Measurements from ENCODE around the gene LRRTM4. TPM values are rescaled to one million over a fixed set of nuclear protein-coding genes. Genes with fewer than 3 reads are reported as not detected.

The LRRTM4 gene
- total and polyA plus RNA-seq, 2 experiments from 2014 or later = not detected

DNA sequence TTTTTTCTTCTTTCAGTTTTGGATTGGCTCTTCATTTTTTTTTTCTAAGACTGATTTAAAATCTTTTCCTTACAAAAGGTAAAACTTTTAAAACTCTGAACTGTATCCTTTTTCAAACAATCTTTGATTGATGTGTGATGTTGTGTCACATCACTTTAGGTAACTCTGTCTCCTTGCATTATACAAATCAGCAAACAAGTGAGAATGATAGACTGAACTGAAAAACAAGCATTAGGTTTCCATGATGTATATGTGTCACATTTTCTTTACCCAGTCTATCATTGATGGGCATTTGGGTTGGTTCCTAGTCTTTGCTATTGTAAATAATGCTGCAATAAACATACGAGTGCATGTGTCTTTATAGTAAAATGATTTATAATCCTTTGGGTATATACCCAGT, 655.7 kb downstream of the LRRTM4 start:
- TF ChIP-seq EZH2 (IDR thresholded peaks at IDR 0.05; ENCODE audit: insufficient read depth, poor library complexity, severe bottlenecking) (no peak), EZH2phosphoT487 (IDR thresholded peaks at IDR 0.05; ENCODE audit: insufficient read depth, low read depth) (no peak)
- H3K4me1 ChIP-seq (ENCODE audit: insufficient read depth) = no peaks in the 10 kb centered on the region
- H4K20me1 ChIP-seq (ENCODE audit: insufficient read depth) = no peaks in the 10 kb centered on the region
- no peak overlapping the region for H2AFZ ChIP-seq
- H3K9me2 ChIP-seq (ENCODE audit: insufficient read depth) = no peaks in the 10 kb centered on the region
- 8 to 16% methylated on average over 1 of the region's 1 CpG for WGBS, 2 experiments (ENCODE audit: low coverage in 1 of 2, low lambda C conversion rate in 2 of 2, missing lambda C conversion rate in 2 of 2)
- H3K79me2 ChIP-seq (ENCODE audit: insufficient read depth) = no peaks in the 10 kb centered on the region
- no peaks in the 10 kb centered on the region for H3K27me3 ChIP-seq (replicated peaks; ENCODE audit: insufficient read depth)
- H3K4me3 ChIP-seq = no peak overlapping the region
- no peaks in the 10 kb centered on the region for H3K9me3 ChIP-seq (ENCODE audit: low read depth)
- no peak overlapping the region for H3K4me2 ChIP-seq (ENCODE audit: unreplicated experiment)
- H3K27ac ChIP-seq = no peak overlapping the region
- H3K36me3 ChIP-seq (ENCODE audit: low read depth) = no peaks in the 10 kb centered on the region
- H3F3A ChIP-seq (ENCODE audit: insufficient read depth) = no peaks in the 10 kb centered on the region
- DNase-seq = no peak
- in situ Hi-C loops (cut with MboI) = no loop called here
- no peak overlapping the region for H3K9ac ChIP-seq

GRCh38 chr2:76862901-76863300, 659.3 kb downstream of the LRRTM4 start:
- Histone ChIP-seq H3K4me2 (ENCODE audit: unreplicated experiment) (no peak overlapping the region), H3K27ac (no peak overlapping the region), H2AFZ (no peak overlapping the region), H4K20me1 (ENCODE audit: insufficient read depth) (no peaks in the 10 kb centered on the region), H3K9me3 (ENCODE audit: low read depth) (no peaks in the 10 kb centered on the region), H3K9me2 (ENCODE audit: insufficient read depth) (no peaks in the 10 kb centered on the region), H3K79me2 (ENCODE audit: insufficient read depth) (no peaks in the 10 kb centered on the region), H3F3A (ENCODE audit: insufficient read depth) (no peaks in the 10 kb centered on the region), H3K36me3 (ENCODE audit: low read depth) (no peaks in the 10 kb centered on the region), H3K27me3 (replicated peaks; ENCODE audit: insufficient read depth) (no peaks in the 10 kb centered on the region), H3K4me1 (ENCODE audit: insufficient read depth) (no peaks in the 10 kb centered on the region), H3K9ac (no peak overlapping the region), H3K4me3 (no peak overlapping the region)
- WGBS, 2 experiments (ENCODE audit: low coverage in 1 of 2, low lambda C conversion rate in 2 of 2, missing lambda C conversion rate in 2 of 2) = 19 to 29% methylated on average over 3 of the region's 3 CpGs
- no peak for TF ChIP-seq EZH2 (IDR thresholded peaks at IDR 0.05; ENCODE audit: insufficient read depth, poor library complexity, severe bottlenecking)
- no peak for TF ChIP-seq EZH2phosphoT487 (IDR thresholded peaks at IDR 0.05; ENCODE audit: insufficient read depth, low read depth)
- in situ Hi-C loops (cut with MboI) = no loop called here
- DNase-seq = no peak

DNA sequence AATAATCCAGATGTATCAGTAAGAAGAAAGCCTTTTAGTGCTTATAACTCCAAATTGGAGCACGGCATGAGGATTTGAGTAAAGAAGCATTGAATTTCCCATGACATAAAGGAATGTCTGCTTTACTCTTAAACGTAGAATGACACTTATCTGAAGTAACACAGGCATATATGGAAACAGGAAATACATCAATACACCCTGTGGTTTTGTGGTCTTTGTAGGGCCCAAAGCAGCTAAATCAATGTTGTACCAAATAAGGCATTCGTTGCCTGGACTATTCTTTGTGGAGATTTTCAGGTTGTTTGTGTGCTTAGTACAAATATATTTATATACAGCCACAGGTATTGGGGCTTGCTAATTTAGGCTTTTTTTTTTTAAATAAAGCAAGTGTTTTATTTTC, 660.5 kb downstream of the LRRTM4 start:
- no peaks in the 10 kb centered on the region for H3F3A ChIP-seq (ENCODE audit: insufficient read depth)
- in situ Hi-C loops (cut with MboI) = no loop called here
- H3K9ac ChIP-seq = no peak overlapping the region
- no peaks in the 10 kb centered on the region for H3K79me2 ChIP-seq (ENCODE audit: insufficient read depth)
- no peak overlapping the region for H3K4me2 ChIP-seq (ENCODE audit: unreplicated experiment)
- no peaks in the 10 kb centered on the region for H3K9me2 ChIP-seq (ENCODE audit: insufficient read depth)
- TF ChIP-seq EZH2 (IDR thresholded peaks at IDR 0.05; ENCODE audit: insufficient read depth, poor library complexity, severe bottlenecking) = no peak
- TF ChIP-seq EZH2phosphoT487 (IDR thresholded peaks at IDR 0.05; ENCODE audit: insufficient read depth, low read depth) = no peak
- no peaks in the 10 kb centered on the region for H3K4me1 ChIP-seq (ENCODE audit: insufficient read depth)
- no peaks in the 10 kb centered on the region for H3K36me3 ChIP-seq (ENCODE audit: low read depth)
- no peaks in the 10 kb centered on the region for H4K20me1 ChIP-seq (ENCODE audit: insufficient read depth)
- no peak overlapping the region for H3K27ac ChIP-seq
- no peak overlapping the region for H3K4me3 ChIP-seq
- WGBS, 2 experiments (ENCODE audit: low coverage in 1 of 2, low lambda C conversion rate in 2 of 2, missing lambda C conversion rate in 2 of 2) = 8% methylated on average over 3 of the region's 3 CpGs
- H3K27me3 ChIP-seq (replicated peaks; ENCODE audit: insufficient read depth) = no peaks in the 10 kb centered on the region
- DNase-seq = no peak
- no peaks in the 10 kb centered on the region for H3K9me3 ChIP-seq (ENCODE audit: low read depth)
- H2AFZ ChIP-seq = no peak overlapping the region

DNA sequence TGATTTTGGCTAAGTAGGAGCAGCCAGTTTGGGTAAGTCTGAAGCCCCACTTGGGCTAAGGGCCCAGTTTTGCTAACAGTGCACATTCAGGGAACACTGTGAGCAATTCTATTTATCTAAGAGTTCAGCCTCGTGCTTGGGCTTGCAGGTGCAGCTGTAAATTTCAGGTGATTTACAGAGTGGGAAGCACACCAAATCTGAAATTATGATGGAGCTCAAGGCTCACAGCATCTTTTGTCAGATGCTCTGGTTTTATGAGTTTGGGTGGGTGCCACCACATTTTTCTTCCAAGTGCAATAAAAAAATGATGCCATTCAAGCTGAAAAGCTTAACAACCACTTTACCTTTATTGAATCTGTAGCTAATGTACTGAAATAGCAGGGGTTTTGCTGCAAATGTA, 671.2 kb downstream of the LRRTM4 start:
- Histone ChIP-seq H3K9me2 (ENCODE audit: insufficient read depth) (no peaks in the 10 kb centered on the region), H3K4me1 (ENCODE audit: insufficient read depth) (no peaks in the 10 kb centered on the region), H2AFZ (no peak overlapping the region), H3K4me2 (ENCODE audit: unreplicated experiment) (no peak overlapping the region), H3K27ac (no peak overlapping the region), H3K9ac (no peak overlapping the region), H3F3A (ENCODE audit: insufficient read depth) (no peaks in the 10 kb centered on the region), H3K79me2 (ENCODE audit: insufficient read depth) (no peaks in the 10 kb centered on the region), H4K20me1 (ENCODE audit: insufficient read depth) (no peaks in the 10 kb centered on the region), H3K9me3 (ENCODE audit: low read depth) (no peaks in the 10 kb centered on the region), H3K27me3 (replicated peaks; ENCODE audit: insufficient read depth) (no peaks in the 10 kb centered on the region), H3K4me3 (no peak overlapping the region), H3K36me3 (ENCODE audit: low read depth) (no peaks in the 10 kb centered on the region)
- no peak for DNase-seq
- in situ Hi-C loops (cut with MboI) = no loop called here
- no peak for TF ChIP-seq EZH2 (IDR thresholded peaks at IDR 0.05; ENCODE audit: insufficient read depth, poor library complexity, severe bottlenecking)
- no peak for TF ChIP-seq EZH2phosphoT487 (IDR thresholded peaks at IDR 0.05; ENCODE audit: insufficient read depth, low read depth)
- 12 to 14% methylated on average over 1 of the region's 1 CpG for whole genome bisulfite sequencing, 2 experiments (ENCODE audit: low coverage in 1 of 2, low lambda C conversion rate in 2 of 2, missing lambda C conversion rate in 2 of 2)

DNA sequence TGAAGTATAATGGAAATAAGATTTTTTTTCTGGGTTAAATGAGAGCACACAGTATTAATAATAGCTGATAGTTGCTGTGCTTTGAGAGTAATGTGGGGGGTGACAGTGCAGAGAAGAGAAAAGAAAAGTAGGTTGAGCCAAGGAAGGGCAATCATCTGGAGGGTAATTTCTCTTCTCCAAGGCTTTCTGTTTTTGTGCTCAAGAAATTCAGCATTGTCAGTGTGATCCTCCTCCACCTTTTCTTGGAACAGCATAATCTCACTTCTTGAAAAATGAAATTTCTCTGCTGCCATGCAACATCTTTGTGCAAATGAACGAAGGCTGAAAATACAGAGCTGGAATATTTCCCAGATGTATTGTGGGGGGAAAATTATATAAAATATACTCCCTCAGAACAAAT, 673.1 kb downstream of the LRRTM4 start:
- no peak for DNase-seq
- H3K9me2 ChIP-seq (ENCODE audit: insufficient read depth) = no peaks in the 10 kb centered on the region
- WGBS, 2 experiments (ENCODE audit: low coverage in 1 of 2, low lambda C conversion rate in 2 of 2, missing lambda C conversion rate in 2 of 2) = 2 to 6% methylated on average over 1 of the region's 1 CpG
- no peaks in the 10 kb centered on the region for H4K20me1 ChIP-seq (ENCODE audit: insufficient read depth)
- no peak overlapping the region for H3K9ac ChIP-seq
- H3K27ac ChIP-seq = no peak overlapping the region
- H3K4me2 ChIP-seq (ENCODE audit: unreplicated experiment) = no peak overlapping the region
- in situ Hi-C loops (cut with MboI) = no loop called here
- no peaks in the 10 kb centered on the region for H3F3A ChIP-seq (ENCODE audit: insufficient read depth)
- no peaks in the 10 kb centered on the region for H3K79me2 ChIP-seq (ENCODE audit: insufficient read depth)
- TF ChIP-seq EZH2phosphoT487 (IDR thresholded peaks at IDR 0.05; ENCODE audit: insufficient read depth, low read depth) (no peak), EZH2 (IDR thresholded peaks at IDR 0.05; ENCODE audit: insufficient read depth, poor library complexity, severe bottlenecking) (no peak)
- H3K9me3 ChIP-seq (ENCODE audit: low read depth) = no peaks in the 10 kb centered on the region
- H3K4me3 ChIP-seq = no peak overlapping the region
- H3K4me1 ChIP-seq (ENCODE audit: insufficient read depth) = no peaks in the 10 kb centered on the region
- H3K36me3 ChIP-seq (ENCODE audit: low read depth) = no peaks in the 10 kb centered on the region
- H3K27me3 ChIP-seq (replicated peaks; ENCODE audit: insufficient read depth) = no peaks in the 10 kb centered on the region
- H2AFZ ChIP-seq = no peak overlapping the region

Data from GM23248 (cell line).